ENCODE results near the gene CYFIP1.

The CYFIP1 gene

DNA sequence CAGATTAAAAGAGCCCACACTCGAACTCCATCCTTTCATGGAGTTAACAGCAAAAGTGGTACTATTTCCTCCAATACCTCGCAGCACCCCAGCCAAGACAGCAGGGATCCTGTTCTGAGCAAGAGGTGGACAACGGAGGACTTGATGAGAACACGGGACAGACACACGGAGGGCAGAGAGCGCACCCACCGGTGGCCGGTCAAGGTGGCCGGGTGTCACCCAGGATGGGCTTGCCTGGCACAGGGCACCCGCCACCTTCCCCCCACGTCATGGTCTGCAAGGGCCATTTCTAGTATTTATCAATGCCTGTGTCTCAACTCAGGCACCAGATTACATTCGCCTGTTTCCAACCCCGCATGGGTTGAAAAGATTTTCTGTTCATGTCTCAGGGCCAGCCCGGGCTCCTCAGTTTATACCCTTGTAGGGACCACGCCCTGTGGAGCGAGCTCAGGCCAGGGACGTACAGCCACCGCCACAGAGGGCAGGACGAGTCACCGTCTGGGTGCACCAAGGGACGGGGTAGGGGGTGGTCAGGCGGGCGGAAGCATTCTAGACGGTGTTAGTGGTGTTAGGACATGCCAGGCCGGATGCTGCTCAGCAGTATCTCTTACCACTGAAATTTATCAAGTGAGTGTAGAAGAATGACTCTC lies 64.2 kb downstream of the CYFIP1 start:
- no peak for DNase-seq

GRCh38 chr15:22913646-22914380 lies 66.4 kb downstream of the CYFIP1 start:
- DNase-seq, result no peak

GRCh38 chr15:22912256-22912655 lies 67.9 kb downstream of the CYFIP1 start:
- DNase-seq, result no peak

DNA sequence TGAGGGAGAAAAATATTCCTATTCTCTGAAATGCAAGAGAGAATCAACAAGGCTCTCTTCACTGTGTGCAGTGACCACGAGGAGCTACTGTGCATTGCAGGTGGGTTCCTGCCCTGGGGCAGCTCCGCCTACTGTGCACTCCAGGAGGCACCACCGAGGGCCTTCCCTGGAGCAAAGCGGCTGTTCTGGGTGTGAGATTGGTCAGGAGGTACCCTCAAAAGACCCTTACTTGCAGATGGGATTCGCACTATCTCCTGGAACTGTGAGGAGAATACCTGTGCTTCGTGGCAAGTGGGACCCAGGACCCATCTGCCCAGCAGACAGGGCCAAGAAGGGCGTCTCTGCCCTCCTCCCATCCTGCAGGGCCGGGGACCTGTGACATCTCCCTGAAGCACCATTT lies 68.9 kb downstream of the CYFIP1 start:
- DNase-seq, result no peak

- no peak for DNase-seq
Observed at GRCh38 chr15:22908830-22909229, 71.3 kb downstream of the CYFIP1 start.

DNA sequence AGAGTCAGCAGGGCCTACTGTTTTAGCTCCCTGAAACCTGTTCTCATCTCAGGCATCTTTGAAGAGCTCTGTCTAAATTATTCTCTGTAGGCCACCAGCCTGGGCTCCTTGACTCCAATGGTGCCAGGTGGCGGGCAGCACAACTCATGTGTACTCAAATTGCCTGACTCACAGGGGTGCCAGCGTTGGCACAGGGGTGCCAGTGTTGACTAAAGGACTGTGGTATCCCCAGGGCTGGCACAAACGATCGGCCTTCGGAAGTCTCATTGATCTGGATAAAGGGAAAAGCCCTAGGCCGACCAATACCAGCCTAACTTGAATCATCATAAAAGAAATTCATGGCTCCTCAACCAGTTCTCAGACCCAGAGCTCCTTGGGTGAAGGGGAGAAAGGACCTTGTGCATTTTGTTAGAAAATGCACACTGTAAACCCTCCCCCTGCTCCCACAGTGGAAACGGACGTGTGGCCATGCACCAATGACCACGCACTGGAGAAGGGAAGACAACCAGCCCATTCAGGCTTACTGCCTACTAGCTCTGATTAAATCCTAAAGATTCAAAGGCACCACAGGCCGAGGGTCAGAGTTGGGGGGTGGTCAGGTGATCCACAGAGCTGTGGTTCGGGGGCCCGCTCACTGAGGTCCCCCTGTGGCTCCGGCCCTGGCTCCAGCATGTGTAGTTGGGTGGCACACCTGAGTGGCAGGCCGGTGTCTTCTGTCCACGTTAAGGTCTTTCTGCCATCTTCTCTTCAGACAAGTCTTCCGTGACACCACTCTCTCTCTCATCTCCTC lies 72.8 kb downstream of the CYFIP1 start:
- DNase-seq, result no peak

DNA sequence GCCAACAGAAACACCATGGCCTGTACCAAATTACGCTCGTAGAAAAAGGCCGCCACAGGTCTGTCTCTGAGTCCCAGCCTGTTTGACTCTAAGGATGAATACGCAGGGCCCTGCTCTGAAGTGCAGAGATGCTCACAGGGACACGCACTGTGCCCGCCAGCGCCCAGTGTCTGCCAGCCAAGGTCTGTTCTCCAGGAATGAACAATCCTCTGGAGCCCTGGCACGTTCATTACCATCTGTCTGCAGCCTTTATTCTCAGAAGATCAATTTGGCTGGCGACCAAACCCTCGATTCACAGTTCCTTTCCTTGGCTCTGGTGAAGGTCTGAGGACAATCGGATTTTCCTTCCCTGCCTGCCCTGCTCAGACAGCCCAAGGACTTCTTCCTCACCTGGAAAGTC lies 75.4 kb downstream of the CYFIP1 start:
- no peak for DNase-seq

- DNase-seq, result no peak
Observed at GRCh38 chr15:22903961-22904534, 76.1 kb downstream of the CYFIP1 start.

DNA sequence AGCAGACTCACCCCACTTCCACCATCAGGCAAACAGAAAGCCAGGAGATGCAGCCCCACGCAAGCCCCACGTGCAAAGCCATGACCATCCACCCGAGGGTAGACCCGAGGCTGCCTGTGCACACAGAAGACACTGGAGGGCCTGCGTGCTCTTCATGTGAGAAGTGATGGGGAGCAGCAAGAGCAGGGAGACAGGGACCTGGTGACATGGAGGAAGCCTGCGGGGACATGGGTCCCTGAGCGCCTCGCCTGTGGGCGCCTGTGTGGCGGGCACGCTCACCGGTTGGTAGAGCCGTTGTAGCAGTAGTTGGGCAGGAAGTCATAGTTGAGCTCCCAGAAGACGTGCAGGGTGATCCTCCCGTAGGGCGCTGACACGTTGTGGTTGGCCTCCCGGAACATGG lies 76.7 kb downstream of the CYFIP1 start:
- no peak for DNase-seq

GRCh38 chr15:22902981-22903380 lies 77.2 kb downstream of the CYFIP1 start:
- DNase-seq, result no peak

DNA sequence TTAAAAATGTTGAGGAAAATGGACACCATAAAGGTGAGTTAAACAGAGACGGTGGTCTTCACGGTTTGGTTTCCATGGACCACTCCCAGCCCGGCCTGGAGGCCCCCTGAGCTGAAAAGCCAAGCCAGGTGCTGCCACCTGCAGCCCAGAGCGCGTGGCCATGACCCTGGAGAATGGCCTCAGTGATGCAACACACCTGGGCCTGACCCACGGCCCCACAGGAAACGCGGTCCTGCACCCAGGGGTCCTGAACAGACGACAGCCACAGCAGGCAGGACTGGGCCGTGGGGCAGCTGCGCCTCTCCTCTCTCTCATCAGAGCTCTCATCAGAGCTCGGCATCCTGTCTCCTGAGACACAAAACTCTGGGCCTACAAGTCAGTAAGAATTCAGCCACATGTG lies 77.6 kb downstream of the CYFIP1 start:
- no peak for DNase-seq

GRCh38 chr15:22902046-22902445 lies 78.1 kb downstream of the CYFIP1 start:
- no peak for DNase-seq

- DNase-seq, result no peak
Observed at GRCh38 chr15:22895465-22896190, 84.5 kb downstream of the CYFIP1 start.

GRCh38 chr15:22893881-22894280 lies 86.3 kb downstream of the CYFIP1 start:
- no peak for DNase-seq

DNA sequence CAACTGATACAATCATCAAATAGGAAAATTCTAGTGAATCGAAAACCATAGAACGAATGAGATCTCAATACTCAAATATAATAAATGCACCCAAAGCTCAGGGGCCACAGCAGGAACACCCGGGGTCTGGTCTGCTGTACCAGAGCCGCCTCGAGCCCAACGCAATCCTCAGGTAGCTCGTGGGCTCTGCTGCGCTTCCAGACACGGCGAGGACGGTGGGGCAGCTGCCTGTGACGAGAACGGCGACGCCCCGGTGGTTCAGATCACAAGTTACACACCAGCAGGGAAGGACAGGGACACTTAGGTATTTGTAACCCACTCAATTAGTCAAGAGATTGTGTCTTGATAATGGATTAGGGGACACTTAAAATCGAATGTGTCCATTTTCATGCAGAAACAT lies 87.1 kb downstream of the CYFIP1 start:
- no peak for DNase-seq

DNA sequence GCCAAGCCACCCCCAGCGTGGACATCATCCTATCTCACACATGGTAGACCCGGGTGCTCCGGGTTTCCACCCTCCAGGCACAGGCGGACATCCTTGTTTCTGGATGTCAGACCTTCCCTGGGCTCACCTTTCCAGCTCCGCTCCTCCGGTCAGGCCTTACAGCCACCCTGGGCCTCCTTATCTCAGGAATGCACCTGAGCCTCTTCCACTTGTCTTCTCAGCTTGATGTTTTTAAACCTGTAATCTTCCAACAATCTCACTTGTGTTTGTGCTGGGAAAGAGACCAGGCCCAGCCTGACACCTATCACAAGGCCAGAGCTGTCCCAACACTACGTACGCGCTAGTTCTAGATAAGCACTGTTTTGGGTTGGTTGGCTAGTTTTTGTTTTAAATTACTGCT lies 87.8 kb downstream of the CYFIP1 start:
- no peak for DNase-seq

- DNase-seq, result no peak
Observed at GRCh38 chr15:22891426-22892210, 88.5 kb downstream of the CYFIP1 start.

- no peak for DNase-seq
Observed at GRCh38 chr15:22890296-22890695, 89.9 kb downstream of the CYFIP1 start.

DNA sequence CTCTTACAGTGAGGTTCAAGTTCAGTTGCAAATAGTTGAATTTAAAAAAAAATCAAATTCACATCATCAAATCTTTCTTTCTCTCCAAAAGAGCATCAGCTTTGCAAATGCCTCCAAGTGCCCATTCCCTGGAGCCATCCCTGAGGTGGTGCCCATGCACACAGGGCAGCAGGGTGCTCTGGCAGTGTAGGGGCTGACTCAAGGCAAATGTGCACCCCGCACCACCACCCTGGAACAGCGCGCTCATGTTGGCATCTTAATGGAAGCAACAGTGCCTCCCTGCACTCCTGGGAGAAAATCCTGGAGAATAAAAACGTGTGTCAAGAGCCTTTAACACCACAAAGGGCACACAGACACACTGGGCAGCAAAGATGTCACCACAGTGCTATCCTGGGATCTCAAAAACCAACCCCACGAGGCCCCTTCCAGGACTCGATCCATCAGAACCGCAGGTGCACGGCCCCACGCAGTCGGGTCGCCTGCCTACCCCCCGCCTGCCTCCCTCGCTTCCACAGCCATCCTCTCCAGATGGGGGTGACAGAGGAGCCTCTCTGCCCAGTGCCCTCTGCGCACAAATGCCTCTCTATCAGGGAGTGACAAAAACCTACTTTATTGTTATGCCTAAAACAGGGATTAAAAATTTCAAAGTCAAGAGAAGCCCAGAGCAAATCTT lies 90.9 kb downstream of the CYFIP1 start:
- no peak for DNase-seq

GRCh38 chr15:22888120-22888859 lies 91.9 kb downstream of the CYFIP1 start:
- no peak for DNase-seq
